H1 (cell line): ENCODE data around the gene SYTL5. TPM values are rescaled to one million over a fixed set of nuclear protein-coding genes. Genes with fewer than 3 reads are reported as not detected.

Source experiments
- CTCF ChIA-PET: fragments of 300-600 bp; sonication (Branson Sonifier 250); formaldehyde crosslinking; loops from one replicate; lab custom pipeline; 2021; ENCODE audit not compliant: partially characterized antibody; lab: Charles Lee
- POLR2A ChIA-PET: fragments of 300-600 bp; sonication (Branson Sonifier 250); formaldehyde crosslinking; loops from one replicate; lab custom pipeline; 2021; ENCODE audit warnings: inconsistent platforms; ENCODE audit not compliant: partially characterized antibody; lab: Charles Lee
- DNase-seq, 2 experiments: peaks; one replicate each; pipeline versions ENCODE4 v3.0.0 to v3.0.0-alpha.2; 2010 to 2022; ENCODE audit warnings: low spot score in 2 of 2, low read depth in 1 of 2, mixed read lengths in 1 of 2
- FAIRE-seq: peaks from 2 replicates; lab custom pipeline; 2011; peaks lifted over from hg19 to GRCh38; lab: Jason Lieb, UNC
- H2AFZ ChIP-seq: 2 replicates; pipeline ENCODE4 v1.8.1; 2012; ENCODE audit warnings: low read length, inconsistent platforms
- H2AK5ac ChIP-seq: 2 replicates; pipeline ENCODE4 v1.6.1; 2013; ENCODE audit warnings: low read depth, low read length
- H2BK120ac ChIP-seq: replicated peaks from 2 replicates; pipeline ENCODE3; 2013; ENCODE audit warnings: low read depth, low read length, inconsistent platforms
- H2BK12ac ChIP-seq: 2 replicates; pipeline ENCODE4 v1.6.1; 2013; ENCODE audit warnings: low read depth, low read length
- H2BK15ac ChIP-seq: 2 replicates; pipeline ENCODE4 v1.6.1; 2013; ENCODE audit warnings: low read length
- H2BK20ac ChIP-seq: 2 replicates; pipeline ENCODE4 v1.6.1; 2013; ENCODE audit warnings: low read length
- H2BK5ac ChIP-seq: 2 replicates; pipeline ENCODE4 v1.6.1; 2013; ENCODE audit warnings: low read depth, low read length
- H3K14ac ChIP-seq: 2 replicates; pipeline ENCODE4 v1.6.1; 2013; ENCODE audit warnings: inconsistent platforms; ENCODE audit not compliant: insufficient read length
- H3K18ac ChIP-seq: 2 replicates; pipeline ENCODE4 v1.6.1; 2013; ENCODE audit warnings: low read length; ENCODE audit errors: extremely low read depth
- H3K23ac ChIP-seq: 2 replicates; pipeline ENCODE4 v1.6.1; 2013; ENCODE audit warnings: inconsistent platforms; ENCODE audit not compliant: insufficient read length
- H3K23me2 ChIP-seq: 2 replicates; pipeline ENCODE4 v1.6.1; 2013; ENCODE audit warnings: low read depth, low read length
- H3K27ac ChIP-seq: 2 replicates; pipeline ENCODE4 v1.6.1; 2011; ENCODE audit warnings: low read depth, low read length, inconsistent platforms
- H3K27me3 ChIP-seq, 4 experiments: replicated peaks in 1 of 4; 1 replicate in 1 of 4; 2 replicates in 3 of 4; pipeline versions ENCODE4 v1.6.1 to v1.8.1; 2011 to 2013; ENCODE audit warnings: low read length in 3 of 4, mild to moderate bottlenecking in 3 of 4, inconsistent platforms in 2 of 4, mixed read lengths in 2 of 4, moderate library complexity in 1 of 4; ENCODE audit not compliant: control insufficient read depth in 3 of 4, insufficient read depth in 3 of 4; ENCODE audit errors: extremely low read depth in 1 of 4
- H3K36me3 ChIP-seq, 4 experiments: 2 replicates each; pipeline versions ENCODE4 v1.6.1 to v1.8.1; 2011 to 2013; ENCODE audit warnings: mild to moderate bottlenecking in 4 of 4, low read length in 3 of 4, moderate library complexity in 2 of 4, control low read depth in 1 of 4, inconsistent platforms in 1 of 4; ENCODE audit not compliant: insufficient read depth in 4 of 4, control insufficient read depth in 2 of 4
- H3K4ac ChIP-seq: replicated peaks from 2 replicates; pipeline ENCODE3; 2013; ENCODE audit warnings: low read length, low read depth, mixed read lengths, inconsistent platforms; ENCODE audit not compliant: insufficient read length
- H3K4me1 ChIP-seq, 4 experiments: replicated peaks in 1 of 4; 1 replicate in 1 of 4; 2 replicates in 3 of 4; pipeline versions ENCODE4 v1.6.1 to v1.8.1; 2011 to 2013; ENCODE audit warnings: low read length in 3 of 4, inconsistent platforms in 2 of 4, mixed read lengths in 1 of 4; ENCODE audit not compliant: insufficient read depth in 4 of 4, control insufficient read depth in 3 of 4
- H3K4me2 ChIP-seq, 2 experiments: 2 replicates each; pipeline versions ENCODE4 v1.6.1 to v1.8.1; 2011 to 2013; ENCODE audit warnings: low read depth in 2 of 2, low read length in 2 of 2, control low read depth in 1 of 2, inconsistent platforms in 1 of 2, mild to moderate bottlenecking in 1 of 2; ENCODE audit not compliant: insufficient read depth in 1 of 2
- H3K4me3 ChIP-seq, 4 experiments: fragments of 200-600, 300-600 bp in 1 of 4; sonication (generic), shearing (Covaris generic), sonication (Bioruptor Twin) in 1 of 4; 2 replicates each; pipeline versions ENCODE4 v1.5.1 to v1.8.1; 2011 to 2016; ENCODE audit warnings: low read length in 4 of 4, low read depth in 3 of 4, control low read depth in 2 of 4, inconsistent platforms in 2 of 4, mild to moderate bottlenecking in 2 of 4, mixed read lengths in 1 of 4, moderate library complexity in 1 of 4; ENCODE audit not compliant: insufficient read depth in 2 of 4; ENCODE audit errors: extremely low read depth in 1 of 4
- H3K56ac ChIP-seq: replicated peaks from 2 replicates; pipeline ENCODE3; 2013; ENCODE audit warnings: low read depth, mild to moderate bottlenecking, mixed read lengths, low read length, inconsistent platforms; ENCODE audit not compliant: insufficient read length
- H3K79me1 ChIP-seq: 2 replicates; pipeline ENCODE4 v1.6.1; 2013; ENCODE audit warnings: low read depth, low read length, control low read depth
- H3K79me2 ChIP-seq, 2 experiments: 2 replicates each; pipeline versions ENCODE4 v1.6.1 to v1.8.1; 2012 to 2013; ENCODE audit warnings: low read length in 2 of 2, mild to moderate bottlenecking in 2 of 2, inconsistent platforms in 1 of 2; ENCODE audit not compliant: insufficient read depth in 2 of 2, control insufficient read depth in 1 of 2
- H3K9ac ChIP-seq, 4 experiments: replicated peaks in 1 of 4; 1 replicate in 1 of 4; 2 replicates in 3 of 4; pipeline versions ENCODE4 v1.6.1 to v1.8.1; 2011 to 2013; ENCODE audit warnings: low read depth in 3 of 4, low read length in 3 of 4, control low read depth in 2 of 4, mild to moderate bottlenecking in 2 of 4, moderate library complexity in 2 of 4, inconsistent platforms in 1 of 4; ENCODE audit errors: extremely low read depth in 1 of 4
- H3K9me3 ChIP-seq, 2 experiments: 2 replicates each; pipeline versions ENCODE4 v1.6.1 to v1.8.1; 2012 to 2013; ENCODE audit warnings: mild to moderate bottlenecking in 2 of 2, moderate library complexity in 2 of 2, control low read depth in 1 of 2, inconsistent platforms in 1 of 2, low read depth in 1 of 2, low read length in 1 of 2, mixed read lengths in 1 of 2; ENCODE audit not compliant: insufficient read depth in 2 of 2
- H4K20me1 ChIP-seq, 2 experiments: replicated peaks in 1 of 2; 2 replicates each; pipeline versions ENCODE3 to v1.8.1; 2011 to 2013; ENCODE audit warnings: inconsistent platforms in 2 of 2, low read length in 2 of 2, mild to moderate bottlenecking in 1 of 2; ENCODE audit not compliant: insufficient read depth in 2 of 2, control insufficient read depth in 1 of 2
- H4K5ac ChIP-seq: 2 replicates; pipeline ENCODE4 v1.6.1; 2013; ENCODE audit warnings: low read length, low read depth, mixed read lengths, inconsistent platforms; ENCODE audit not compliant: insufficient read length
- H4K8ac ChIP-seq: 2 replicates; pipeline ENCODE4 v1.8.0; 2013; ENCODE audit warnings: mild to moderate bottlenecking, moderate library complexity, low read length, inconsistent platforms; ENCODE audit not compliant: insufficient read depth; ENCODE audit errors: extremely low read depth
- H4K91ac ChIP-seq: replicated peaks from 2 replicates; pipeline ENCODE3; 2013; ENCODE audit warnings: low read length, mixed read lengths, inconsistent platforms; ENCODE audit not compliant: insufficient read length
- BCL11A ChIP-seq, 2 experiments: IDR thresholded peaks; one replicate each; pipeline ENCODE4 v1.6.1; 2011; ENCODE audit warnings: low read depth in 2 of 2, low read length in 2 of 2, mild to moderate bottlenecking in 2 of 2
- CEBPB ChIP-seq: IDR thresholded peaks from 2 replicates; pipeline ENCODE4 v1.6.1; 2012; ENCODE audit warnings: low read depth, low read length
- CHD1 ChIP-seq: IDR thresholded peaks from 2 replicates; pipeline ENCODE4 v1.6.1; 2012; ENCODE audit warnings: low read depth, low read length, improper control_type of control experiment
- CHD2 ChIP-seq: IDR thresholded peaks from 2 replicates; pipeline ENCODE4 v1.6.1; 2012; ENCODE audit warnings: low read length, improper control_type of control experiment
- E2F6 ChIP-seq: IDR thresholded peaks from 2 replicates; pipeline ENCODE4 v1.6.1; 2012; ENCODE audit warnings: inconsistent platforms
- EP300 ChIP-seq, 2 experiments: IDR thresholded peaks; 1 replicate in 1 of 2; 2 replicates in 1 of 2; pipeline ENCODE4 v1.6.1; 2011 to 2012; ENCODE audit warnings: low read depth in 2 of 2, low read length in 2 of 2, mild to moderate bottlenecking in 2 of 2, borderline replicate concordance in 1 of 2, inconsistent platforms in 1 of 2, moderate library complexity in 1 of 2
- GTF2F1 ChIP-seq: IDR thresholded peaks from 2 replicates; pipeline ENCODE4 v1.6.1; 2012; ENCODE audit warnings: low read depth, low read length, improper control_type of control experiment, borderline replicate concordance
- JUND ChIP-seq: IDR thresholded peaks from 2 replicates; pipeline ENCODE4 v1.6.1; 2011; ENCODE audit warnings: mild to moderate bottlenecking, improper control_type of control experiment, low read length
- NRF1 ChIP-seq: IDR thresholded peaks from 2 replicates; pipeline ENCODE4 v1.6.1; 2011; ENCODE audit warnings: mild to moderate bottlenecking, low read depth, low read length, improper control_type of control experiment
- SIN3A ChIP-seq, 2 experiments: IDR thresholded peaks in 1 of 2; conservative IDR thresholded peaks in 1 of 2; 2 replicates each; pipeline ENCODE4 v1.6.1; 2011 to 2012; ENCODE audit warnings: low read length in 2 of 2, improper control_type of control experiment in 1 of 2, low read depth in 1 of 2, mild to moderate bottlenecking in 1 of 2
- SRF ChIP-seq: IDR thresholded peaks from 2 replicates; pipeline ENCODE4 v1.6.1; 2011; ENCODE audit warnings: mild to moderate bottlenecking, low read depth, low read length, moderate library complexity
- WGBS, 2 experiments: shearing (Covaris generic) in 1 of 2; methylation state at CpG; one replicate each; pipeline versions ENCODE4 v1.1.6 to v1.1.7; 2013 to 2015; ENCODE audit warnings: low lambda C conversion rate in 2 of 2, mixed read lengths in 2 of 2, inconsistent platforms in 1 of 2, low coverage in 1 of 2, missing lambda C conversion rate in 1 of 2; ENCODE audit not compliant: insufficient replicate concordance in 2 of 2, insufficient coverage in 1 of 2, insufficient read length in 1 of 2; ENCODE audit errors: extremely low coverage in 1 of 2, missing lambda C conversion rate in 1 of 2; 5-methylcytosine and 5-hydroxymethylcytosine counted together
- polyA plus RNA-seq, 7 experiments: library from polyadenylated mRNA; depleted of rRNA in 3 of 7; stranded (reverse) in 5 of 7; unstranded in 2 of 7; fragments of >200 nt in 5 of 7; fragments of 200-250 nt in 2 of 7; gene quantifications; 1 replicate in 5 of 7; 2 replicates in 1 of 7; 4 replicates in 1 of 7; pipeline versions ENCODE4 v1.2.1 to v1.2.3, GENCODE V29; 2011 to 2013; ENCODE audit warnings: missing spikeins in 2 of 7, mixed read lengths in 2 of 7
- total RNA-seq: library from RNA; stranded (reverse); fragmentation: NEBNext Ultra II Directional; extraction: Animal tissue kit (Norgen Biotek cat#: 25700); gene quantifications from 2 replicates; pipeline ENCODE4 v1.2.1, GENCODE V29; 2021

SYTL5 gene
- total and polyA plus RNA-seq, 2 of the 8 experiments (the other 6 are each of a cell fraction or from before 2014, with no cell fraction given): 0.15 to 0.52 TPM

GRCh38 chrX:38048886-38049285, 42.5 kb downstream of the SYTL5 start:
- H3K4me1 ChIP-seq: no peaks in the 10 kb centered on the region
- no peaks in the 10 kb centered on the region for H3K36me3 ChIP-seq
- no peaks in the 10 kb centered on the region for H3K9me3 ChIP-seq
- no peak overlapping the region for H3K27ac ChIP-seq
- no peak overlapping the region for H2BK20ac ChIP-seq
- no peak overlapping the region for H3K9ac ChIP-seq
- H2BK5ac ChIP-seq: no peak overlapping the region
- H3K4me2 ChIP-seq: no peak overlapping the region
- ChIA-PET CTCF (interaction anchor here (0.7 kb wide), 1 partner anchor 337 kb away, joined by 3 read pairs; no protein-coding TSS in a partner anchor), POLR2A (no interaction called here)
- no peak overlapping the region for H2BK120ac ChIP-seq
- H3K23ac ChIP-seq: no peak overlapping the region
- no peak overlapping the region for H3K56ac ChIP-seq
- FAIRE-seq (no peak), DNase-seq (no peak)
- no peak overlapping the region for H2AK5ac ChIP-seq
- no peak overlapping the region for H4K8ac ChIP-seq
- H4K5ac ChIP-seq: no peak overlapping the region
- H2AFZ ChIP-seq: no peak overlapping the region
- H3K23me2 ChIP-seq: no peaks in the 10 kb centered on the region
- no peak overlapping the region for H3K18ac ChIP-seq
- no peak overlapping the region for H2BK12ac ChIP-seq
- H3K79me2 ChIP-seq: no peaks in the 10 kb centered on the region
- no peak overlapping the region for H3K14ac ChIP-seq
- H4K20me1 ChIP-seq: no peaks in the 10 kb centered on the region
- H3K4ac ChIP-seq: no peak overlapping the region
- H4K91ac ChIP-seq: no peak overlapping the region
- WGBS, 2 experiments: 100% methylated on average over 1 of the region's 1 CpG; no CpG with 5 or more reads in 1 of the 2 experiments
- H2BK15ac ChIP-seq: no peak overlapping the region
- H3K79me1 ChIP-seq: no peaks in the 10 kb centered on the region
- TF ChIP-seq CHD2 (no peak), SRF (no peak), SIN3A (conservative IDR thresholded peaks at IDR 0.05 in 1 of 2, IDR thresholded peaks at IDR 0.05 in 1 of 2; ENCODE audit: low read depth in 1 of 2, low read length in 2 of 2) (no peak), E2F6 (no peak), JUND (no peak), EP300 (IDR thresholded peaks at IDR 0.05; ENCODE audit: borderline replicate concordance in 1 of 2, low read depth in 2 of 2, low read length in 2 of 2) (no peak), NRF1 (no peak), CEBPB (no peak), CHD1 (no peak), BCL11A (IDR thresholded peaks at IDR 0.05; ENCODE audit: low read depth in 2 of 2, low read length in 2 of 2) (no peak), GTF2F1 (no peak)
- no peaks in the 10 kb centered on the region for H3K27me3 ChIP-seq
- H3K4me3 ChIP-seq: no peak overlapping the region
